GM20000 (cell line): Measurements from ENCODE around the gene POLR3B.
"Not testable (repeated sequence)": the region's sequence is repeated elsewhere in the genome, so short reads cannot be mapped to it uniquely, and the experiment has no call there.

Source experiments
- DNase-seq: peaks from one replicate; pipeline ENCODE4 v3.0.0; 2012; ENCODE audit warnings: low spot score
- TF ChIP-seq, protein P1 (sequence below): IDR thresholded peaks from 2 replicates; pipeline ENCODE4 v1.5.1; 2012; ENCODE audit warnings: mild to moderate bottlenecking, control low read depth; ENCODE audit errors: extremely low read depth, missing control alignments

The POLR3B gene

DNA sequence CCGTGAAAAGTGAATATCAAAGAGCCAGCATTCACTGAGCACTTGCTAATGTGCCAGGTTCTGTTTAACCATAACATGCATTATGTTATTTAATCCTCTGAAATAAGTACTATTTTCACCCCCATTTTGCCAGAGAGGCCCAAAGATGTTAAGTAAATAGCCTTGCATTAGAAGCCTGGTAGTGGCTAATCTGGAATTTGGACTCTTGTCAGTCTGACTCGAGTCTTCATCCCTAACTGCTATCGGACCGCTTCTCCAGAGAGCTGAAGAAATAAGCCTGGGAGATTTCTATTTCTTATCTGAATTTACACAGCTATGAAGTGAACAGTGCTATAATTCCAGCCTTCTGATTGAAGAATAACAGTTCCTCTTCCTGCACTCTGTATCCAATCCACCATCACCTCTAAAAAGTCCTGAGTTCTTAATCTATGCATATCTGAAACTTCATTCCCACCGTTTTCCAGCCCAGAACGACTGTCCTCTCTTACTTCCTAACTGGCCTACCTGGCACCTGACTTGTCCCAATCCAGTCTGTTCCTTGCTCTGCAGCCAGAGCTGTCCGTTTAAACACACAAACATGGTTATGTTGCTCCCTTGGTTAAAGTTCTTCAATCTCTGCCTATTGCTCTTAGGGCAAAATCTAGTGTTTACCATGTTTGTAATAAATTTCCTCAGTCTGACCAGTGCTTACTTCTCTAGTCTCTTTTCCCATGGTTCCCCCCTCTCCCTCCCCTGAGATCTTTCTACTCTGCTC is 2.3 kb downstream of the POLR3B start:
- TF ChIP-seq, protein P1, sequence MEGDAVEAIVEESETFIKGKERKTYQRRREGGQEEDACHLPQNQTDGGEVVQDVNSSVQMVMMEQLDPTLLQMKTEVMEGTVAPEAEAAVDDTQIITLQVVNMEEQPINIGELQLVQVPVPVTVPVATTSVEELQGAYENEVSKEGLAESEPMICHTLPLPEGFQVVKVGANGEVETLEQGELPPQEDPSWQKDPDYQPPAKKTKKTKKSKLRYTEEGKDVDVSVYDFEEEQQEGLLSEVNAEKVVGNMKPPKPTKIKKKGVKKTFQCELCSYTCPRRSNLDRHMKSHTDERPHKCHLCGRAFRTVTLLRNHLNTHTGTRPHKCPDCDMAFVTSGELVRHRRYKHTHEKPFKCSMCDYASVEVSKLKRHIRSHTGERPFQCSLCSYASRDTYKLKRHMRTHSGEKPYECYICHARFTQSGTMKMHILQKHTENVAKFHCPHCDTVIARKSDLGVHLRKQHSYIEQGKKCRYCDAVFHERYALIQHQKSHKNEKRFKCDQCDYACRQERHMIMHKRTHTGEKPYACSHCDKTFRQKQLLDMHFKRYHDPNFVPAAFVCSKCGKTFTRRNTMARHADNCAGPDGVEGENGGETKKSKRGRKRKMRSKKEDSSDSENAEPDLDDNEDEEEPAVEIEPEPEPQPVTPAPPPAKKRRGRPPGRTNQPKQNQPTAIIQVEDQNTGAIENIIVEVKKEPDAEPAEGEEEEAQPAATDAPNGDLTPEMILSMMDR = no peak
- DNase-seq = no peak

DNA sequence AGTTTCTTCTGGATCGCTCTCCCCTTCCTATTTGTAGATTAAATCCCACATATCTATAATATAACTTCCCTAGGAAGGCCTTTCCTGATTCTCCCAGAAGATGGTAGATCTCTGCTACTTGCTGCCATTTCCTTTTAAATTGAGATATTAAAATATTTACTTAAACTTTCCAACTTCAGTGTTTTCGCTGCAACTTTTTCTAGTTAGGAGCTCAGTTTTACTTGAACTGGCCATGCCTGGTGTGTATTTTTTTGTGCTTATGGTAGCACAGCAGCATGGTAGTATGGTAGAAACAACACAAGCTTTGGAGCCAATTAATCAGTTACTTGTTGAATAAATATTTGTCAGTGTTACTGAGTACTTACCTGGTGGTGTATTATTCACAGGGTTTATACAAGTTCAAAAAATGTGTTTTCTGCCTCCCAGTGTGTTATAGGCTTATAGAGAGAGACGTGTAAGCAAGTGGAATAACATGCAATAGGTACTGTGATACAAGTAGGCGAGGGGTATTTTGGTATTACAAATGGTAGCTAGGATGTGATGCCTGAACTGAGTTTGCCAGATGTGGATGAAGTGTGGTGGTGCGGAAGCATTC is 2.9 kb downstream of the POLR3B start:
- DNase-seq = no peak
- TF ChIP-seq, protein P1 = no peak

GRCh38 chr12:106362971-106363370 is 5.4 kb downstream of the POLR3B start:
- TF ChIP-seq, protein P1 = no peak
- DNase-seq = no peak

GRCh38 chr12:106364261-106364660 is 6.7 kb downstream of the POLR3B start:
- no peak for DNase-seq
- TF ChIP-seq, protein P1 = no peak

GRCh38 chr12:106369624-106370346 is 12.2 kb downstream of the POLR3B start:
- TF ChIP-seq, protein P1 = no peak
- no peak for DNase-seq

DNA sequence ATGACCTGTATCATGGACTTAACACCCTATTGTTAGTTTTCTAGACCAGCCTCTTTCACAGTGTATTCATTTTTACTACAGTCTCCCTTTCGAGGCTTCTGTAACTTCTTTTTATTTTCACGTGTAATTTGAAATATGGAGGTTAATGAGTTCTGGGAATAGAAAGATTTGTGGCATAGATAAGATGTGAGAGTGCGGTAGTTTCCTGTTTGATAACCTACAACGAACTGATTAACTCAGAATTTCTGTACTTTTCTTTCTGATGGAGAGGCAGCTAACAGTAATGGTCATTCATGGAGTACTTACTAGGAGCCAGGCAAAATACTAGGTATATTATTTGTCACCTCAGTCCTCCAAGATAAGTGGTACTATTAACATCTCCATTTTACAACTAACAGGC is 21.2 kb downstream of the POLR3B start:
- TF ChIP-seq, protein P1 = no peak
- no peak for DNase-seq

- DNase-seq = no peak
Measured at GRCh38 chr12:106380954-106381353, 23.4 kb downstream of the POLR3B start.

DNA sequence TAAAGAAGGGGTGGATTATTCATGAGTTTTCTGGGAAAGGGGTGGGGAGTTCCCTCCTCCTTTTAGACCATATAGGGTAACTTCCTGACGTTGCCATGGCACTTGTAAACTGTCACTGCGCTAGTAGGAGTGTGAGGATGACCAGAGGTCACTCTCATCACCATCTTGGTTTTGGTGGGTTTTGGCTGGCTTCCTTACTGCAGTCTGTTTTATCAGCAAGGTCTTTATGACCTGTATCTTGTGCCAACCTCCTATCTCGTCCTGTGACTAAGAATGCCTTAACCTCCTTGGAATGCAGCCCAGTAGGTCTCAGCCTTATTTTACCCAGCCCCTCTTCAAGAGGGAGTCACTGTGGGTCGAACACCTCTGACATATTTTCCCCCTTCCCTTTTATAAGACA is 24.3 kb downstream of the POLR3B start:
- DNase-seq = not testable (repeated sequence)

More at GRCh38 chr12:106380954-106381353, 23.4 kb downstream of the POLR3B start:
- TF ChIP-seq, protein P1 = no peak
